Measurements from ENCODE around the gene ANKRD44. TPM values are rescaled to one million over a fixed set of nuclear protein-coding genes. Genes with fewer than 3 reads are reported as not detected.

The ANKRD44 gene
- total RNA-seq, 2 donors from 2014 or later, result 7.0 to 7.9 TPM

DNA sequence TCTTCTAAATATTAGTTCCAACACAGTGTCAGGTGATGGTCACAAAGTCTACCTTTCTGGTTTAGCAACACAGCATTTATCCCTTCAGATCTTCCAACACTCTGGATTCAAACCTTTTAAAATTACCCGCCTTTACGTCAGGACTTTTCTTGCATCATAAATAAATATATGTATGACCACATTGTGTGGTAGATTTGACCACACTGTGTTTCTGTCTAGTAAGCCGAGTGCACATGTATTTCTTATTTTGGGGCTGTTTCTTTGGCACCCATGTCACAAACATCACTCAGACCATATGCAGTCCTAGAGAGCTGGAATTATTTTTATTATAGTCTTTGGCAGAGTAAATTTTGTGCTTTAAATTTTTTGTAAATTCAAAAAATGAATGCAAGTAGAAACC lies 172.1 kb downstream of the ANKRD44 start:
- intact Hi-C loops (cut with DNase I), result no loop called here
- H3K27ac ChIP-seq, result no peak overlapping the region
- no peak for DNase-seq
- no peak overlapping the region for H3K9ac ChIP-seq (ENCODE audit: low read depth in 2 of 2, low read length in 2 of 2)
- H3K4me1 ChIP-seq, result no peaks in the 10 kb centered on the region
- TF ChIP-seq, protein P1, sequence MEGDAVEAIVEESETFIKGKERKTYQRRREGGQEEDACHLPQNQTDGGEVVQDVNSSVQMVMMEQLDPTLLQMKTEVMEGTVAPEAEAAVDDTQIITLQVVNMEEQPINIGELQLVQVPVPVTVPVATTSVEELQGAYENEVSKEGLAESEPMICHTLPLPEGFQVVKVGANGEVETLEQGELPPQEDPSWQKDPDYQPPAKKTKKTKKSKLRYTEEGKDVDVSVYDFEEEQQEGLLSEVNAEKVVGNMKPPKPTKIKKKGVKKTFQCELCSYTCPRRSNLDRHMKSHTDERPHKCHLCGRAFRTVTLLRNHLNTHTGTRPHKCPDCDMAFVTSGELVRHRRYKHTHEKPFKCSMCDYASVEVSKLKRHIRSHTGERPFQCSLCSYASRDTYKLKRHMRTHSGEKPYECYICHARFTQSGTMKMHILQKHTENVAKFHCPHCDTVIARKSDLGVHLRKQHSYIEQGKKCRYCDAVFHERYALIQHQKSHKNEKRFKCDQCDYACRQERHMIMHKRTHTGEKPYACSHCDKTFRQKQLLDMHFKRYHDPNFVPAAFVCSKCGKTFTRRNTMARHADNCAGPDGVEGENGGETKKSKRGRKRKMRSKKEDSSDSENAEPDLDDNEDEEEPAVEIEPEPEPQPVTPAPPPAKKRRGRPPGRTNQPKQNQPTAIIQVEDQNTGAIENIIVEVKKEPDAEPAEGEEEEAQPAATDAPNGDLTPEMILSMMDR (IDR thresholded peaks at IDR 0.05), result no peak
- H3K27me3 ChIP-seq, result no peaks in the 10 kb centered on the region
- no peaks in the 10 kb centered on the region for H3K36me3 ChIP-seq
- H3K4me3 ChIP-seq, result no peak overlapping the region
- no peaks in the 10 kb centered on the region for H3K9me3 ChIP-seq

DNA sequence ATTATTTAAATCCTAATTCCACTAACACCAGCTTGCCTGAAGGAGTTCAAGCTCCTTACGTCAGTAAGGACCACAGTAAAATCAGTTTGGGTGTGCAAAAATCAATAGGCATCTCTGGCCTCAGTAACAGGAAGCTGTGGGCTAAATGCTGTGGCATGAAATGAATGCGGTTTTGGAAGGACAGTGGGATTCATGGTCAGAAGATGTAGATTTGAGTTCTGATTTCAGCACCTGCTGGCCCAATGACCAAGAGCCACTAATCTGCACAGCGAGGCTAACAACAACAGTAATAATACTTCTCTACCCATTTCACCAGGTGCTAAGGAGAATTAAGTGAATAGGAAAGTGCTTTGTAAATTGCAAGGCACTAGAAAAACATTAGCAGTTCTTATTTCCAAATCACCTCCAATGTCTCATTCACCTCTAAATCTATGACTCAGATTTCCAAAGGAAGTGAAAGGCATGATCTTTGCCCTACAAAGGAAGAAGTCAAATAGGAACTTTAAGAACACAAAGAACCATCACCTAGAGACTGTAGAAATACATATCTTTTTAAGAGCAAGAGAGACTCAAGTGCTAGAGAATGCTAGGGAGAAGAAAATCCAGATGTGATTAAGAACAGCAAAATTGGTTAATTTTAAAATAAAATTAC lies 172.6 kb downstream of the ANKRD44 start:
- DNase-seq, result no peak
- intact Hi-C loops (cut with DNase I), result no loop called here
- no peaks in the 10 kb centered on the region for H3K27me3 ChIP-seq
- H3K4me1 ChIP-seq, result no peaks in the 10 kb centered on the region
- no peak overlapping the region for H3K27ac ChIP-seq
- H3K4me3 ChIP-seq, result no peak overlapping the region
- no peaks in the 10 kb centered on the region for H3K9me3 ChIP-seq
- TF ChIP-seq, protein P1 (IDR thresholded peaks at IDR 0.05), result no peak
- no peak overlapping the region for H3K9ac ChIP-seq (ENCODE audit: low read depth in 2 of 2, low read length in 2 of 2)
- no peaks in the 10 kb centered on the region for H3K36me3 ChIP-seq

DNA sequence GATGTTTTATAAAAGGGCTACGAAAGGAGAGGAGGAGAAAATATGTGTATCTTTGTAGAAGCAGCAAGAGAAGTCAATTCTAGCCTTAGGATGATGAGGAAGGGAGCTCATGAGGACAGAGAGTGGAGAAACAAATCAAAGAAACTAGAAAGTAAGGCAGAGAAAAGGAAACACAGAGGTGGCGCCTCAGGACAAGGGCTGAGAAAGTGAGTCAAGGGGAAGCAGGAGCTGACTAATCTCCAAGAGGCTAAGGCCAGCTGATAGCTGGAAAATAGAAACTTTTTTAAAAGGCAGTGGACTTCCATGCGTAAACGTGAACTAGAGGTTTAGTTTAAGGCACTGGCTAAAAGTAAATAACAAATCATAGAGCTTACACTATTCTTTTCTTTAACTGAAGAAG lies 173.3 kb downstream of the ANKRD44 start:
- H3K27me3 ChIP-seq, result no peaks in the 10 kb centered on the region
- intact Hi-C loops (cut with DNase I), result no loop called here
- no peaks in the 10 kb centered on the region for H3K4me1 ChIP-seq
- no peak for DNase-seq
- no peaks in the 10 kb centered on the region for H3K9me3 ChIP-seq
- TF ChIP-seq, protein P1 (IDR thresholded peaks at IDR 0.05), result no peak
- H3K27ac ChIP-seq, result no peak overlapping the region
- no peak overlapping the region for H3K9ac ChIP-seq (ENCODE audit: low read depth in 2 of 2, low read length in 2 of 2)
- no peak overlapping the region for H3K4me3 ChIP-seq
- H3K36me3 ChIP-seq, result no peaks in the 10 kb centered on the region

GRCh38 chr2:197136452-197136851 lies 174.1 kb downstream of the ANKRD44 start:
- intact Hi-C loops (cut with DNase I), result no loop called here
- Histone ChIP-seq H3K9me3 (no peaks in the 10 kb centered on the region), H3K9ac (ENCODE audit: low read depth in 2 of 2, low read length in 2 of 2) (no peak overlapping the region), H3K4me1 (no peaks in the 10 kb centered on the region), H3K27me3 (no peaks in the 10 kb centered on the region), H3K4me3 (no peak overlapping the region), H3K27ac (no peak overlapping the region), H3K36me3 (no peaks in the 10 kb centered on the region)
- TF ChIP-seq, protein P1 (IDR thresholded peaks at IDR 0.05), result no peak
- DNase-seq, result no peak

DNA sequence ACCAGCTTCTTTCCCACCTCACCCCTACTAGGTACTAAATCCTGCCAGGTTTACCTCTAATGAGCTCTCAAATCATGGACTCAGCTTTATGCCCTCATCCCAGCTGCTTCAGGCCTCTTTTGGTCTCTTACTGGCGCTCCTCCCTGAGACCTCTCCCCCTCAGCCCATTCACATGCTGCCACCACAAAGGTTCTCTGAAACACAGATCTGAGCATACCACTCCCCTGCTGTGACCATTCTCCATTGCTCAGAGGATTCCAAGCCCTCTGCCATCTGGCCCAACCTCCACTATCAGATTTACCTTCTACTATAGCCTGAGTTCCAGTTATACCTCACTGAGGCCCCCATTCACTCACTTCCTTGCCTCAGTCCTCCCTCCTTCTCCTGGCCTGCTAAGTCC lies 174.8 kb downstream of the ANKRD44 start:
- Histone ChIP-seq H3K4me3 (no peak overlapping the region), H3K9me3 (no peaks in the 10 kb centered on the region), H3K27me3 (no peaks in the 10 kb centered on the region), H3K4me1 (no peaks in the 10 kb centered on the region), H3K27ac (no peak overlapping the region), H3K9ac (ENCODE audit: low read depth in 2 of 2, low read length in 2 of 2) (no peak overlapping the region), H3K36me3 (no peaks in the 10 kb centered on the region)
- TF ChIP-seq, protein P1 (IDR thresholded peaks at IDR 0.05), result no peak
- intact Hi-C loops (cut with DNase I), result no loop called here
- DNase-seq, result no peak

Data from colonic mucosa (tissue), 4 donors.